ENCODE data around the gene CASTOR2. TPM values are rescaled to one million over a fixed set of nuclear protein-coding genes. Genes with fewer than 3 reads are reported as not detected.

CASTOR2 gene
- total RNA-seq, 1 donor from 2014 or later = 4.9 TPM

GRCh38 chr7:75010036-75010435 lies 45.5 kb downstream of the CASTOR2 start:
- Histone ChIP-seq H3K27me3 (no peaks in the 10 kb centered on the region), H3K36me3 (no peaks in the 10 kb centered on the region), H3K9me3 (no peaks in the 10 kb centered on the region), H3K27ac (no peak overlapping the region), H3K4me3 (no peak overlapping the region), H3K4me1 (no peaks in the 10 kb centered on the region)
- no peak for DNase-seq (ENCODE audit: low spot score in 2 of 2)
- no peak for TF ChIP-seq CTCF (IDR thresholded peaks at IDR 0.05)
- intact Hi-C loops (cut with DNase I) = no loop called here

- TF ChIP-seq CTCF (IDR thresholded peaks at IDR 0.05) = no peak
- DNase-seq (ENCODE audit: low spot score in 2 of 2) = no peak
- no peak overlapping the region for H3K27ac ChIP-seq
- no peaks in the 10 kb centered on the region for H3K4me1 ChIP-seq
- H3K27me3 ChIP-seq = no peaks in the 10 kb centered on the region
- H3K36me3 ChIP-seq = peaks cover 8 to 38% of the 10 kb centered on the region in 2 donors
- no peaks in the 10 kb centered on the region for H3K9me3 ChIP-seq
- H3K4me3 ChIP-seq = no peak overlapping the region
- intact Hi-C loops (cut with DNase I) = no loop called here
Measured at GRCh38 chr7:75017832-75018231, 53.3 kb downstream of the CASTOR2 start.

- TF ChIP-seq CTCF (IDR thresholded peaks at IDR 0.05) = no peak
- Histone ChIP-seq H3K9me3 (no peaks in the 10 kb centered on the region), H3K4me1 (no peaks in the 10 kb centered on the region), H3K27ac (no peak overlapping the region), H3K36me3 (peaks cover 8 to 41% of the 10 kb centered on the region in 2 donors), H3K27me3 (no peaks in the 10 kb centered on the region), H3K4me3 (no peak overlapping the region)
- no peak for DNase-seq (ENCODE audit: low spot score in 2 of 2)
- intact Hi-C loops (cut with DNase I) = no loop called here
Measured at GRCh38 chr7:75018570-75019364, 54.3 kb downstream of the CASTOR2 start.

- no peak for DNase-seq (ENCODE audit: low spot score in 2 of 2)
- Histone ChIP-seq H3K4me3 (no peak overlapping the region), H3K4me1 (no peaks in the 10 kb centered on the region), H3K27me3 (no peaks in the 10 kb centered on the region), H3K27ac (no peak overlapping the region), H3K36me3 (peaks cover 10 to 48% of the 10 kb centered on the region in 2 donors), H3K9me3 (no peaks in the 10 kb centered on the region)
- intact Hi-C loops (cut with DNase I) = no loop called here
- TF ChIP-seq CTCF (IDR thresholded peaks at IDR 0.05) = no peak
Measured at GRCh38 chr7:75019800-75020199, 55.3 kb downstream of the CASTOR2 start.

- no peaks in the 10 kb centered on the region for H3K27me3 ChIP-seq
- H3K27ac ChIP-seq = no peak overlapping the region
- H3K4me3 ChIP-seq = no peak overlapping the region
- peaks cover 13 to 33% of the 10 kb centered on the region in 2 donors for H3K36me3 ChIP-seq
- H3K9me3 ChIP-seq = no peaks in the 10 kb centered on the region
- intact Hi-C loops (cut with DNase I) = no loop called here
- no peaks in the 10 kb centered on the region for H3K4me1 ChIP-seq
- no peak for DNase-seq (ENCODE audit: low spot score in 2 of 2)
- TF ChIP-seq CTCF (IDR thresholded peaks at IDR 0.05) = no peak
Measured at GRCh38 chr7:75024922-75025321, 60.4 kb downstream of the CASTOR2 start.
